ENCODE results near the gene KCTD4. TPM values are rescaled to one million over a fixed set of nuclear protein-coding genes. Genes with fewer than 3 reads are reported as not detected.
A peak's percentile ranks its signal among the peaks of the same experiment; 100 is the strongest.
"Not testable (repeated sequence)": the region's sequence is repeated elsewhere in the genome, so short reads cannot be mapped to it uniquely, and the experiment has no call there.

Gene KCTD4
- under 1 TPM in 2 of 5 donors, not detected in 3; 0.08 to 0.09 TPM for polyA plus RNA-seq (ENCODE audit: insufficient read depth in 1 of 5, insufficient read length in 5 of 5, low replicate concordance in 1 of 5)
- long read RNA-seq, donor 1 = 0 reads
- long read RNA-seq, donor 2 = 0 reads
- long read RNA-seq, donor 3, partial matches to known transcripts = 0 of 1 reads
- long read RNA-seq, donor 3, other reads (novel, unspliced or antisense) = 0 of 1 reads
- long read RNA-seq, donor 4, partial matches to known transcripts = 83 of 103 reads
- long read RNA-seq, donor 4, other reads (novel, unspliced or antisense) = 19 of 103 reads
- long read RNA-seq, donor 5, partial matches to known transcripts = 102 of 183 reads
- long read RNA-seq, donor 5, other reads (novel, unspliced or antisense) = 81 of 183 reads
- long read RNA-seq, donor 6 = 0 reads
- long read RNA-seq, donor 7 = 0 reads
- long read RNA-seq, donor 8 = 0 reads

DNA sequence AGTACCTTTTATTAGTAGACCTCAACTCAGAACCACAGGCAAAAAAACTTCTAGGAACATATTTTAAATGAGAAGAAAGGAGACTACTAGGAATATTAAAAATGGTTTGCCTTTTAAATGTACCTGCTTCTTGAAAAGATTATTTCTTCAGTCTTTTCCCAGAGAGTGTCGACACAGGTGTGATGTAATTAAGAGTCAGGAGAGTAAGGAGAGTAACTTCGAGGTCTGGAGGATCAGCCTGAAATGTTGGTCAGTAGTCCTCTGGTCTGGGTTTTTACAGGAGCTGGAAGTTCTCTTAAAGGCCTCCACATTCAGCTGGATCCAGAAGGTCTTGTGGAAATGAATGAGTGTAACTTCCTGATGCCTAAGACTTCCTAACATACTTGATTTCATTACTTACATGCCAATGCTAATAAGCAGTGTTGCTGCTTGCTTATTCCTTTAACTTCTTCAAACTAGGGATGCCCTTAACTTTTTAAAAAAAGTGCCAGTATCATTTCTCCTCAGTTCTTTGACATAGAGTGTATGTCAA lies at the start of gene KCTD4:
TSS of gene KCTD4 (minus strand) at position 345 of the 532 bp plus-strand sequence. CDS start 6,478 bp downstream, outside the sequence.
- DNase-seq = no peak

DNA sequence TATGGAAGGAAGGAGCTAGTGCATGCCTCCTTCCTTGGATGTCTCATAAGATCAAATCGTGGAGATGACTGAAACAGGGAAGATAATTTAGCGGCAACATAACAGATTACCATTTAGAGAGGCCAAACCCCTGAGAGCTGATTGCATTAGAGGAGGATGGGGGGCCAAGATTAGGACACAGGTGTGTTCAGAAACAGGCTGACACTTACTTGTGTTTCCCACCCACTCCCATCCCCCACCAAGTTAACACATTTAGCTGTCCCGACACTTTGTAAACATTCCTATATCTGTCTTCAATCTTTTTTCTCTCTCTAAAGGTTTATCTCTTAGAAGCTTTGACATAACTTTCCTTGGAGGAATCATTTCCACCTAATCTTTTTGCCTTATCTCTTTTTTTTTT lies 48.8 kb upstream of the KCTD4 start:
- DNase-seq = no peak

DNA sequence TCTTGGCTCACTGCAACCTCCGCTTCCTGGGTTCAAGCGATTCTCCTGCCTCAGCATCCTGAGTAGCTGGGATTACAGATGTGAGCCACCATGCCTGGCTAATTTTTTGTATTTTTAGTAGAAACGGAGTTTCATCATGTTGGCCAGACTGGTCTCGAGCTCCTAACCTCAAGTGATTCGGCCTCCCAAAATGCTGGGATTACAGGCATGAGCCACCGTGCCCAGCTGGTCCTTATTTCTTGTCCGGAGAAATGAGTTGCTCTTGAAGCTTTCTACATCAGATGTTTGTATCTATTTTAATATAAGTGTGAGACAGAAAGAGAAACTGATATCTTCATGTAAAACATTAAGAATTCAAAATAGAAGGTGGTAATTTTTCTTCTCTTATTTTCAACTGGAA lies 43.9 kb upstream of the KCTD4 start:
- not testable (repeated sequence) for DNase-seq

DNA sequence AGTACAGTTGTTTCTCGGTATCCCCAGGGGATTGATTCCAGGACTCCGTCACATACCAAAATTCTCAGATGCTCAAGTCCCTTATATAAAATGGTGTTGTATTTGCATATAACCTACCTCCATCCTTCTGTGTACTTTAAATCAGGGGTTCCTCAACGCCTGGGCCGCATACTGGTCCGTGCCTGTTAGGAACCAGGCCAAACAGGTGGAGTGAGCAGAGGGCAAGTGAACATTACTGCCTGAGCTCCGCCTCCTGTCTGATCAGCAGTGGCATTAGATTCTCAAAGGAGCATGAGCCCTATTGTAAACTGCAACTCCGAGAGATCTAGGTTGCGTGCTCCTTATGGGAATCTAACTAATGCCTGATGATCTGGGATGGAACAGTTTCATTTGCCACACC lies 42.2 kb upstream of the KCTD4 start:
- no peak for DNase-seq

- no peak for DNase-seq
Measured at GRCh38 chr13:45242524-45242923, 41.7 kb upstream of the KCTD4 start.

DNA sequence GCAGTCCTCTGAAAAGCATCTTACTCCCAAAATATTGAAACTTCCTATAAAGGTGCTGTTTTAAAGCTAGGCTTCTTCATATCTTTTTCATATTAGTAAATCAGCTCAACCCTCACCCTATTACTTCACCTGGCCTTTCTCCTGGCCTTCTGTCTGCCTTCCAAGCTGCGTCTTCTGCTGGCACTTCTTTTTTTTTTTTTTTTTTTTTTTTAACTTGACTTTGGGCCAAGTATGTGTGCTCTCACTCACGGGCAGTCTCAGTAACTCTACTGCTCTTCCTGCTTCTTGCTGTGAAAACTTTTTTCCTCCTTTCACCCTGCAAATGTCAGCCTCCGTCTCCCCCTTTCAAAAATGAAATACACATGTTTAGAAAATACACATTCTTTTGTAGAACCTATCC lies 41.2 kb upstream of the KCTD4 start:
- DNase-seq = peak; percentile 27 to 34

DNA sequence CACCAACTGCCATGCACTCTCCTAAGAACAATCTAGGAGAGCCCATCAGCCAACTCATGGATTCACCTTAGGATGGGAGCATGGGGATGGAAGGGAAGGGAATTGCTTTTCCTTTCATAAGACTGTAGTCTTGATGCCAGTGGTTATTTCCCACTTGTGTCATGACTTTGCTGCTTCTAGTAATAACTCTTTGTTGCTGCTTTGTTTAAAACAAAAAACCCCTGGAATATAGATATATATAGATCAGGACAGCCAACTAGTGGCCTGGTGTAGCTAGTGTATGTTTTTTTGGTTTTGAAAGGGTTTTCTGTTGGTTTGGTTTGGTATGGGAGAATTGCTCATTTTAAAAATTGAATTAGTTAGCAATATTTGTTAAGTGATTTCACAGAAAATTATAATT lies 39.3 kb upstream of the KCTD4 start:
- no peak for DNase-seq

- no peak for DNase-seq
Measured at GRCh38 chr13:45238945-45239795, 38.3 kb upstream of the KCTD4 start.

- no peak for DNase-seq
Measured at GRCh38 chr13:45232591-45232990, 31.7 kb upstream of the KCTD4 start.

GRCh38 chr13:45231722-45232121 lies 30.9 kb upstream of the KCTD4 start:
- DNase-seq = peak in 1 of 2 donors; percentile 12

GRCh38 chr13:45231305-45231704 lies 30.5 kb upstream of the KCTD4 start:
- DNase-seq = no peak

- DNase-seq = no peak
Measured at GRCh38 chr13:45229172-45229571, 28.3 kb upstream of the KCTD4 start.

- no peak for DNase-seq
Measured at GRCh38 chr13:45228002-45228401, 27.2 kb upstream of the KCTD4 start.

GRCh38 chr13:45226024-45226423 lies 25.2 kb upstream of the KCTD4 start:
- DNase-seq = no peak

DNA sequence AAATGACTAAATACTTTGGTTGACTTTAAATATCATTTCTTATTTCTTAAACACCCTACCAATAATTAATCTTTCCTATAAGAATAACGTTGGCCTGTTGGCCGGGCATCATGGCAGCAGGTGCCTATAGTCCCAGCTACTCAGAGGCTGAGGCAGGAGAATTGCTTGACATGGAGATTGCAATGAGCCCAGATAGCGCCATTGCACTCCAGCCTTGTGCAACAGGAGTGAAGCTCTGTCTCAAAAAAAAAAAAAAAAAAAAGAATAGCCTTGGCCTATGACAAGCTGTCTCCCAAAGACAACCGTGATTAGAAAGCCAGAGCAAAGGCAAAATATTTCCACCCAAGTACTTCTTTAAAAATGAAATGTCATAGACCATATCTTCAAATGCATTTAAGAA lies 24.5 kb upstream of the KCTD4 start:
- no peak for DNase-seq

GRCh38 chr13:45224176-45224575 lies 23.3 kb upstream of the KCTD4 start:
- no peak for DNase-seq

DNA sequence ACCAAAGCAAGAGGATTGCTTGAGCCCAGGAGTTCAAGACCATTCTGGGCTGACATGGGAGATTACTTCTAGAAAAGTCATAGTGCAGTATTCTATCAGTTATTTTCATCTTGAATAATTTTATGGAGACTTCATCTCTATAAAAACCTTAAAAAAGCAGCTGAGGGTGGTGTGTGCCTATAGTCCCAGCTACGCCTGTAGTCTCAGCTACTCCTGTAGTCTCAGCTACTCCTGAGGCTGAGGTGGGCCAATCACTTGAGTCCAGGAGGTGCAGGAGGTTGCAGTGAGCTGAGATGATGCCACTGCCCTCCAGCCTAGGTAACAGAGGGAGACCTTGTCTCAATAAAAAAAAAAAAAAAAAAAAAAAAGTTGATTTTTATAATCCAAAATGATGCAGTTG lies 22.1 kb upstream of the KCTD4 start:
- no peak for DNase-seq

DNA sequence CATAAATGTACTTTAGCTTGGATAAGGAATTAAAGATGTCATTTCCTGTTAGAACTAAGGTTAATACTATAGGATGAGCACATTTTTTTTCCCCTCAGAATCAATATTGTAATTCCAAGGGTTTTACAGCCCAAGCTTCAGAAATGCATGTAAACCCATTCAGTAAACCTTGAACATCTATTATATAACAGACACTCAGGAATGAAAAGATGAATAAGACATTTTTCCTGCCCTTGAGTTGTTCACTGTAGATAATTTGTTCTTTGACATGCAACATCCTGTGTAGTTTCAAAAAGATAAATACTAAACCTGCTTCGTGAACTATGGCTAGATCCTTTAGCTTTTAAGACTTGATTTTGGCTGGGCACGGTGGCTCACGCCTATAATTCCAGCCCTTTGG lies 21.7 kb upstream of the KCTD4 start:
- no peak for DNase-seq

GRCh38 chr13:45220403-45220802 lies 19.6 kb upstream of the KCTD4 start:
- DNase-seq = no peak

DNA sequence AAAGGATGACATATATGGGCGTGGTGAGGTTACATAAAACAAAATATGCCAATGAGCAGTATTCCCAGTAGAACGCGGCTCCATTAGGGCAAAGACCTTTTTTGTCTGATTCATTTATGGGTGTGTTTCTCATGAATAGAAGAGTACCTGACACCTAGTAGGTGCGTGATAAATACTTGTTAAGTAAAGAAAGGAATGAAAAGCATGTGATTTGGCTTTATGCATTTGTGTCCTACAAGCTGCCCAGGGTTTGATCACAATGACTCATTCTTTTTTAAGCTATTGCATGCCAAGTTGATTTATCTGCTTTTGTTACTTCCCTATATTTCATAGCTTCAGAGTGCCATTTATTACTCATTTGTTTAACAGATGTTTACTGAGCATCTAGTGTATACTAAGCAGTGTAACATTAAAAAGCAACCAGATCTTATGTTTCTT lies 19.1 kb upstream of the KCTD4 start:
- DNase-seq = no peak

DNA sequence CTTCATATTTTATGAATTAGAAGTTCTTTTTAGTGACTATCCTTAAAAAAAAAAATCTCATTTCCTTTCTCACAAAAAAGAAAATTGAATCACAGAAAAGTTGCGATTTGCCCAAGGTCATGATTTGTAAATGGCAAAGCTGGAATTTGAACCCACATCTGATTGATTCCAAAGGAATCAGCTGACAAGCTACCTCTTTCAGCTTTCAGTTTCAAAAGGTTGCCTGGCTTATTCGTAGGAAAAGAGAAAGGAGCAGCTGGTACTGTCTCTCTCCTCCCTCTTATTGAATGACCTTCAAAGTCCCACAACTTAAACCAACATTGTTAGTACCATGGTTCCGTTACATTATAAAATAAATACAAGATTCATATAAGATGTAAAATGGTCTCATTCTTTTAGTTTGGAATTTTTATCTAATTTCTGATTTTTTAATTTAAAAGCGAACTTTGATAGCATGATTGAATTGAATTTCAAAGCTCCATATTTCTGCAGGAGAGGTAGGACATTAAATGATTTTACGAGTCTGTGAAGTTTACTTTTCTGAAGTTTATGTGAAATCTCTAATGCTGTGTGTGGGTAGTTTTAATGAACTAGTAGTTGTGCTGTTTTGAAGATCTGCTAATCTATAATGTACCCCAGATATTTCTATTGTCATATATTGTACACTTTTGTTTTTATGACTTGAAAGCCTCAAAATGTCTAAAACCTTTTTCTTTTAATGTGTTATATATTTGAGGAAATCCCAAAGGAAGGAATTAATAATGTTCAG lies 18.5 kb upstream of the KCTD4 start:
- DNase-seq = no peak

GRCh38 chr13:45218689-45219088 lies 17.8 kb upstream of the KCTD4 start:
- no peak for DNase-seq
